ENCODE data around the gene CISTR.

The CISTR gene

GRCh38 chr12:53726946-53727309 lies 24.9 kb downstream of the CISTR start:
- no peak for TF ChIP-seq GATA2 (IDR thresholded peaks at IDR 0.05; ENCODE audit: low read depth, low read length)
- no peak for TF ChIP-seq GATA3 (IDR thresholded peaks at IDR 0.05; ENCODE audit: low read depth, low read length)

- TF ChIP-seq GATA2 (IDR thresholded peaks at IDR 0.05; ENCODE audit: low read depth, low read length) (no peak), GATA3 (IDR thresholded peaks at IDR 0.05; ENCODE audit: low read depth, low read length) (no peak)
Observed at GRCh38 chr12:53726341-53726740, 25.4 kb downstream of the CISTR start.

DNA sequence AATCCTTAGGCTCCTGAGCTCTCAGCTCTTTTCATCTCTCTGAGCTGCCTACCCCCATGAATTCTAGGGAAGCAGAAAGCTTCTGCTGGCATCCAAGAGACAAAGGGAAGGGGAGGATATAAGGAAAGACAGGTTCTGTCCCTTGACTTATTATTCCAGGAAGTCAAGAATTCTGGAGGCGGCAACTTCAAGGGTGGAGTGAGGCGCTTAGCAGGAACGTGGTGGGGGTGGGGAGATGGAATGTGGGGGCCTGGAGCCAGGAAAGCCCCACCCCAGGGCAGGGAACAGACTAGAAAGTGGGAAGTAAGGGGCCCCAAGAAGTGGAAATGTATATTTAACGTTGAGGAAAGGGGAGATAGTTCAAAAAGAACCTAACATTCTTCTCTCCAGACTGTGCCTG lies 26.0 kb downstream of the CISTR start:
- TF ChIP-seq GATA2 (IDR thresholded peaks at IDR 0.05; ENCODE audit: low read depth, low read length): no peak
- TF ChIP-seq GATA3 (IDR thresholded peaks at IDR 0.05; ENCODE audit: low read depth, low read length): no peak

DNA sequence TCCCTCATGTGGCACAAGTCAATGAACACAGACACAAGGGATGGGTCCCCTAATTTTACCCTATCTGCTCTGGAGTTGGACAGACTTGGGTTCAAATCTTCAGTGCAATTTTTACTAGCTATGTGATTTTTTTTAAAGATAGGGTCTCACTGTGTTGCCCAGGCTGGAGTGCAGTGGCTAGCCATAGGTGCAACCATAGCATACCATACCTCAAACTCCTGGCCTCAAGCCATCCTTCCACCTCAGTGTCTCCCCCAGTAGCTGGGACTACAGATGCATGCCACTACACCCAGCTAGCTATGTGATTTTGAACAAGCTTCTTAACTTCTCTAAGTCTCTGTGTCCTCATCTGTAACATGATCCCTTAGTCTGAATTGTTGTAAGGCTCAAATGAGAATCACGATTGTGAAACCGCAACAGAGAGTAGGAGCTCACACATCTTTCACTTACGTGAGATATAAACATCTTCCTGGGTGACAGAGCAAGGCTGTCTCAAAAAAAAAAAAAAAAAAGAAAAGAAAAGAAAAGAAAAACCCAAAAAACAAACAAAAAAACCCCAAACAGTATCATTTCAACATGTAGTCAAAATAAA lies 29.2 kb downstream of the CISTR start:
- TF ChIP-seq GATA2 (IDR thresholded peaks at IDR 0.05; ENCODE audit: low read depth, low read length) (no peak), GATA3 (IDR thresholded peaks at IDR 0.05; ENCODE audit: low read depth, low read length) (no peak)

- TF ChIP-seq GATA3 (IDR thresholded peaks at IDR 0.05; ENCODE audit: low read depth, low read length): no peak
- no peak for TF ChIP-seq GATA2 (IDR thresholded peaks at IDR 0.05; ENCODE audit: low read depth, low read length)
Observed at GRCh38 chr12:53720946-53721345, 30.8 kb downstream of the CISTR start.

GRCh38 chr12:53719649-53720048 lies 32.1 kb downstream of the CISTR start:
- no peak for TF ChIP-seq GATA3 (IDR thresholded peaks at IDR 0.05; ENCODE audit: low read depth, low read length)
- TF ChIP-seq GATA2 (IDR thresholded peaks at IDR 0.05; ENCODE audit: low read depth, low read length): no peak

- no peak for TF ChIP-seq GATA3 (IDR thresholded peaks at IDR 0.05; ENCODE audit: low read depth, low read length)
- TF ChIP-seq GATA2 (IDR thresholded peaks at IDR 0.05; ENCODE audit: low read depth, low read length): no peak
Observed at GRCh38 chr12:53717319-53717718, 34.5 kb downstream of the CISTR start.

DNA sequence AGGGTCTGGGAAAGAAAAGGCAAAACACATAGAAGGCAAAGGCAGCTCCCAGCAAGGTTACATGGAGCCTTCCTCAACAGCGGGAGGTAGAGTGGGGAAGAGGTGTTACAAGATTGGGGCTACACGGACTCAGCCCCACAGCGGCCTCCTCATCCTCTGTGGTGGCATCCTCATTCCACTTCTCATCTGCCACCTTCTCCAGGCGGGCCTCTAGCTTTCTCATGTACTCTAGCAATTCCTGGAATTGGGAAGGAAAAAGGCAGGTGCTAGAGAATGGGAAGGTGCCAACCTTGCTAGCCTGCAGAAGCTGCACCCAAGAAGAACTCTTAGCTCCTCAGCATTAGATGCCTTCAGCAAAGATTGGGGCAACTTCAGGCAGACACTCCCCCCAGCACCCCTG lies 37.8 kb downstream of the CISTR start:
- no peak for TF ChIP-seq GATA3 (IDR thresholded peaks at IDR 0.05; ENCODE audit: low read depth, low read length)
- no peak for TF ChIP-seq GATA2 (IDR thresholded peaks at IDR 0.05; ENCODE audit: low read depth, low read length)

GRCh38 chr12:53713516-53713915 lies 38.3 kb downstream of the CISTR start:
- no peak for TF ChIP-seq GATA3 (IDR thresholded peaks at IDR 0.05; ENCODE audit: low read depth, low read length)

GRCh38 chr12:53712059-53712643 lies 39.6 kb downstream of the CISTR start:
- TF ChIP-seq GATA2 (IDR thresholded peaks at IDR 0.05; ENCODE audit: low read depth, low read length) (no peak), GATA3 (IDR thresholded peaks at IDR 0.05; ENCODE audit: low read depth, low read length) (no peak)

GRCh38 chr12:53710091-53710490 lies 41.7 kb downstream of the CISTR start:
- TF ChIP-seq GATA2 (IDR thresholded peaks at IDR 0.05; ENCODE audit: low read depth, low read length) (no peak), GATA3 (IDR thresholded peaks at IDR 0.05; ENCODE audit: low read depth, low read length) (no peak)

DNA sequence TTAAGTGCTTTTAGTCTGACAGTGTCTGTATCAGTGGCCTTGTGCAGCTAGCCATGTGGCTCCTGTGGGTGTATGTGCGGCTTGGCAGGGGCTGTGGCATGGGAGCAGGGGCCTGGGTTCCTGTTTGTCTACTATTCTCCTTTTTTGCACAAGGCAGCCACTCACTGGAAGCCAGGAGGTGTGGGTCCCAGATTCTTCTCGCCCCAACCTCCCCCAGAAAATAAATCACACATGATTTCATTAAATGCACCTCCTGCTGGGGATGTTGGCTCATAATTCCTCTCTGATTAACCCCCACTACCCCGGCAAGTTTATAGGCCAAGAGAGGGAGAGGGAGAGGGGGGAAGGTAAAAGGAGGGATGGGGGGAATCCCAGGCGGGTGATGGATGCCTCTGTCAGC lies 42.1 kb downstream of the CISTR start:
- TF ChIP-seq GATA3 (IDR thresholded peaks at IDR 0.05; ENCODE audit: low read depth, low read length) (no peak), GATA2 (IDR thresholded peaks at IDR 0.05; ENCODE audit: low read depth, low read length) (no peak)

DNA sequence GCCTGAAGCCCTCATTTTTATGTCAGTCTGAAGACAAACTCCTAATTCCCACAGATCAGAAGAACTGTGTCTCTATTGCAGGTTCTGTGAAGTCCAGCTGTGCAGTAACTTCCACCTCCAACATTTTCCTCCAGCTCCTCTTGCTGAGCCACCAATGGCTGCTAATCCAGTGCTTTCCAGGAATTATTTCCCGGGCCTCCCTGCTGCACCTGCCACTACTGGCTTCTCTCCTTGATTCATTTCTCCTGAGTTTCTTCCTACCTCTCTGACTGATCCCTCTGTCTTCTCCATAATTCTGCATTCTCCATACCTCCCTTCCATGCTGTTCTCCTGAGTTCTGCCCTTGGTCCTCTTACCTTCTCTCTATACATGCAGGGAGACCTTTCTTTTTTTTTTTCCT lies 45.7 kb downstream of the CISTR start:
- TF ChIP-seq GATA3 (IDR thresholded peaks at IDR 0.05; ENCODE audit: low read depth, low read length) (no peak), GATA2 (IDR thresholded peaks at IDR 0.05; ENCODE audit: low read depth, low read length) (no peak)

DNA sequence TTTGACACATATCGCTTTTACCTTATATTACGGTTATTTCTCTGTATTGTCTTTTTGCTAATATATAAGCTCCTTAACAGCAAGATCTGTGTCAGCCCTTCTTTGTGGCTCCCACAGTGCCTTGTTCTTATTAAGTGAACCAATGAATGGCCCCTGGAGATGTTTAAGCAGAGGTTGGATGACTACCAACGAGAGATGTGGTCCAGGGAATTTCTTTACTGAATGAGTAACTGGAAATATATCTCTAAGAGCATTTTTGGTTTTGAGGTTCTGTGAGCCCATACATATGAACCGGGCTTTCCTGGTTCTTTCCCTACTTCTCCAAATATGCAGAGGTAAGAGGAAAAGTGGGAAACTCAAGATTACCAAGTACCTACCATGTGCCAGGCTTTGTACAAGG lies 48.0 kb downstream of the CISTR start:
- no peak for TF ChIP-seq GATA2 (IDR thresholded peaks at IDR 0.05; ENCODE audit: low read depth, low read length)
- no peak for TF ChIP-seq GATA3 (IDR thresholded peaks at IDR 0.05; ENCODE audit: low read depth, low read length)

GRCh38 chr12:53701518-53702264 lies 50.1 kb downstream of the CISTR start:
- TF ChIP-seq GATA3 (IDR thresholded peaks at IDR 0.05; ENCODE audit: low read depth, low read length) (no peak), GATA2 (IDR thresholded peaks at IDR 0.05; ENCODE audit: low read depth, low read length) (no peak)
